BE2C (cell line): ENCODE measurements around the gene NCOA1.

Experiments used
- DNase-seq: peaks from one replicate; pipeline ENCODE4 v3.0.0-alpha.2; 2020
- H3K27me3 ChIP-seq: fragments of 250-450 bp; sonication (Bioruptor Pico); 2 replicates; pipeline ENCODE4 v1.5.1; 2020; ENCODE audit warnings: mild to moderate bottlenecking
- H3K36me3 ChIP-seq: fragments of 250-450 bp; sonication (Bioruptor Pico); 2 replicates; pipeline ENCODE4 v1.5.1; 2020; ENCODE audit warnings: mild to moderate bottlenecking
- H3K4me1 ChIP-seq: fragments of 250-450 bp; sonication (Bioruptor Pico); 2 replicates; pipeline ENCODE4 v1.5.1; 2020
- H3K4me3 ChIP-seq: 2 replicates; pipeline ENCODE4 v1.5.1; 2011; ENCODE audit warnings: low read depth, low read length
- H3K9me3 ChIP-seq: fragments of 250-450 bp; sonication (Bioruptor Pico); 2 replicates; pipeline ENCODE4 v1.5.1; 2020
- TF ChIP-seq, protein P1 (sequence below): IDR thresholded peaks from 2 replicates; pipeline ENCODE4 v1.5.1; 2012; ENCODE audit warnings: mild to moderate bottlenecking, low read depth, low read length

Gene NCOA1

DNA sequence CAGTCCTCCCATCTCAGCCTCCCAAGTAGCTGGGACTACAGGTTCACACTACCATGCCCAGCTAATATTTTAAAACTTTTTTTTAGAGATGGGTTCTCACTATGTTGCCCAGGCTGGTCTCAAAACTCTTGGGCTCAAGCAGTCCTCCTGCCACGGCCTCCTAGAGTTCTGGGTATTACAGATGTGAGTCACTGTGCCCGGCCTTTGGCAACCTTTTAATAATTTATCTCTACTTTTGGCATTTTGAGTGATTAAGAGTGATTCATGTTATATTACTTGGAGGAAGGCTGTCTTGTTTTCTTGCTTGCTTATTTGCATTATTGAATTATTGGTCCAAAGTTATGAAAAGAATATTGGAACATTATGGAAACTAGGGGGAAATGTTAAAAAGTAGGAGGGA is 24.3 kb downstream of the NCOA1 start:
- Histone ChIP-seq H3K4me3 (no peak overlapping the region), H3K36me3 (no peaks in the 10 kb centered on the region), H3K27me3 (no peaks in the 10 kb centered on the region), H3K9me3 (no peaks in the 10 kb centered on the region), H3K4me1 (peaks cover 8% of the 10 kb centered on the region)
- TF ChIP-seq, protein P1, sequence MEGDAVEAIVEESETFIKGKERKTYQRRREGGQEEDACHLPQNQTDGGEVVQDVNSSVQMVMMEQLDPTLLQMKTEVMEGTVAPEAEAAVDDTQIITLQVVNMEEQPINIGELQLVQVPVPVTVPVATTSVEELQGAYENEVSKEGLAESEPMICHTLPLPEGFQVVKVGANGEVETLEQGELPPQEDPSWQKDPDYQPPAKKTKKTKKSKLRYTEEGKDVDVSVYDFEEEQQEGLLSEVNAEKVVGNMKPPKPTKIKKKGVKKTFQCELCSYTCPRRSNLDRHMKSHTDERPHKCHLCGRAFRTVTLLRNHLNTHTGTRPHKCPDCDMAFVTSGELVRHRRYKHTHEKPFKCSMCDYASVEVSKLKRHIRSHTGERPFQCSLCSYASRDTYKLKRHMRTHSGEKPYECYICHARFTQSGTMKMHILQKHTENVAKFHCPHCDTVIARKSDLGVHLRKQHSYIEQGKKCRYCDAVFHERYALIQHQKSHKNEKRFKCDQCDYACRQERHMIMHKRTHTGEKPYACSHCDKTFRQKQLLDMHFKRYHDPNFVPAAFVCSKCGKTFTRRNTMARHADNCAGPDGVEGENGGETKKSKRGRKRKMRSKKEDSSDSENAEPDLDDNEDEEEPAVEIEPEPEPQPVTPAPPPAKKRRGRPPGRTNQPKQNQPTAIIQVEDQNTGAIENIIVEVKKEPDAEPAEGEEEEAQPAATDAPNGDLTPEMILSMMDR, result no peak
- DNase-seq, result no peak

DNA sequence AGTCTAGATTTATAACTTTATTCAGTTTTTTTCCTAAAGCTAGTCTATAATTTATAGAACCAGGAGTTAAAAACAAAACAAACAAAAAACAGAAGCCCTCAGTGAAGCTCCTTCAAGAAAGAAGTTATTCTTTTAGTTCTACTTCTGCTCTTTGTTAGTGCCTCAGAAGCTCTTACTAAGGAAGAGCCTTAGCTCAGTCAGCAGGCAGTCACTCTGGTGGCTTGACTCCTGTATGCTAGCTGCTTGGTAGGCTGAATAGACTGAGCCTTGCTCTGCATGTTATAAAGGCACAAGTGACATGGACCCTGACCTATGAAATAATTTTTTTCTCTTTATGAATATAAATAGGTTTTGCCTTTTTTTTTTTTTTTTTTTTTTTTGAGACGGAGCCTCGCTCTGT is 24.8 kb downstream of the NCOA1 start:
- Histone ChIP-seq H3K27me3 (no peaks in the 10 kb centered on the region), H3K36me3 (no peaks in the 10 kb centered on the region), H3K9me3 (no peaks in the 10 kb centered on the region), H3K4me3 (no peak overlapping the region), H3K4me1 (peaks cover 8% of the 10 kb centered on the region)
- TF ChIP-seq, protein P1, result no peak
- no peak for DNase-seq

DNA sequence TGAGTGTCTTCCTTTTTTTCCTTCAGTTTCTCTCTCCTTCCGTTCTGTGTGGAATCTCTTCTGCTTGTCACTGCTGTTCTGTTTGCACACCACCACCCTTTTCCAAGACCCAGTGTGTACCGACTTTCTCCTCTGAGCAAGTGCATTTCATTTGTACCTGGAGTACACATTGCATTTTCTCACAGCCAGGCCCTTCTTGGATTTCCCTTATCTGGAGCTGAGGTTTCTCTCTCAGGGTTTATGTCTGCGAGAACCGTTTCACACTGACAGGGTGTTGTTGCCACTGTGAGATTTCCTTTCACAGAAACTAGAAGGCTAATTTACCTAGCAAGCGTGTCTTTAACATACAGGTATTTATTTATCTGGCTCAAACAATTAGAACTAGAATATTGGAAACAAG is 26.2 kb downstream of the NCOA1 start:
- peaks cover 8% of the 10 kb centered on the region for H3K4me1 ChIP-seq
- H3K4me3 ChIP-seq, result no peak overlapping the region
- no peaks in the 10 kb centered on the region for H3K27me3 ChIP-seq
- no peaks in the 10 kb centered on the region for H3K36me3 ChIP-seq
- TF ChIP-seq, protein P1, result no peak
- DNase-seq, result no peak
- no peaks in the 10 kb centered on the region for H3K9me3 ChIP-seq

DNA sequence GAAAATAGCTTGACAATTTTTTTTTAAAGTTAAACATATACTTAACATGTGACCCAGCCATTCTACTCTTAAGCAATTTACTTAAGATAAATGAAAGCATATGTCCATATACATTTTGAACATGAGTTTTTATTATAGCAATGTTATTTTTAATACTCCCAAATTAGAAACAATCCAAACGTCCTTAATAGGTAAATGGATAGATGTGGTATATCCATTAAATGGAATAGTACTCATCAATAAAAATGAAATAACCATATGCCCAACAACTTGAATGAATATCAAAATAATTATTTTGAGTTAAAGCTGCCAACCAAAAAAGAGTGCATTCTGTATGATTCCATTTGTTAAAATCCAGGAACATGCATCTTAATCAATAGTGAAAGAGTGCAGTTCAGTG is 29.1 kb downstream of the NCOA1 start:
- H3K36me3 ChIP-seq, result no peaks in the 10 kb centered on the region
- H3K4me3 ChIP-seq, result no peak overlapping the region
- DNase-seq, result no peak
- H3K4me1 ChIP-seq, result no peaks in the 10 kb centered on the region
- no peaks in the 10 kb centered on the region for H3K27me3 ChIP-seq
- TF ChIP-seq, protein P1, result no peak
- H3K9me3 ChIP-seq, result no peaks in the 10 kb centered on the region

DNA sequence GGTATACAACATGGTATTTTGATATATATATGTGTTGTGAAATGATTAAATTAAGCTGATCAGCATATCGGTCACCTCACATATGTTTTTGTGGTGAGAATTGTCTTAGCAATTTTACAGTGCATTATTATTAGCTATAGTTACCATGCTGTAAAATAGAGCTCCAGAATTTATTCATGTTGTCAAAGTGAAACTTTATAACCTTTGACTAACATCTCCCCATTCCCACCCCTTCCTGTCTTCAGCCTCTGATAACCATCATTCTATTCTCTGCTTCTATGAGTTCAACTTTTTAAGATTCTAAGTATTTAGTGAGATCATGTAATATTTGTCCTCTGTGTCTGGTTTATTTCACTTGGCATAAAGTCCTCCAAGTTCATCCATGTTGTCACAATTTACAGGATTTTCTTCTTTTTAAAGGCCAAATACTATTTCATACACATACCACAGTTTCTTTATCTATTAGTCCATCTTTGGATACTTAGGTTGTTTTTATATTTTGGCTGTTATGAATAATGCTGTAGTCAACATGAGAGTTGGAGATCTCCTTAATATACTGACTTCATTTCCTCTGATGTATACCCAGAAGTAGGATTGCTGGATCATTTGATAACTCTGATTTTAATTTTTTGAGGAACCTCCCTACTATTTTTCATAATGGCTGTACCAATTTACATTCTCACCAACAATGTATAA is 30.3 kb downstream of the NCOA1 start:
- Histone ChIP-seq H3K9me3 (no peaks in the 10 kb centered on the region), H3K4me3 (no peak overlapping the region), H3K27me3 (no peaks in the 10 kb centered on the region), H3K36me3 (no peaks in the 10 kb centered on the region), H3K4me1 (no peaks in the 10 kb centered on the region)
- DNase-seq, result no peak
- TF ChIP-seq, protein P1, result no peak

DNA sequence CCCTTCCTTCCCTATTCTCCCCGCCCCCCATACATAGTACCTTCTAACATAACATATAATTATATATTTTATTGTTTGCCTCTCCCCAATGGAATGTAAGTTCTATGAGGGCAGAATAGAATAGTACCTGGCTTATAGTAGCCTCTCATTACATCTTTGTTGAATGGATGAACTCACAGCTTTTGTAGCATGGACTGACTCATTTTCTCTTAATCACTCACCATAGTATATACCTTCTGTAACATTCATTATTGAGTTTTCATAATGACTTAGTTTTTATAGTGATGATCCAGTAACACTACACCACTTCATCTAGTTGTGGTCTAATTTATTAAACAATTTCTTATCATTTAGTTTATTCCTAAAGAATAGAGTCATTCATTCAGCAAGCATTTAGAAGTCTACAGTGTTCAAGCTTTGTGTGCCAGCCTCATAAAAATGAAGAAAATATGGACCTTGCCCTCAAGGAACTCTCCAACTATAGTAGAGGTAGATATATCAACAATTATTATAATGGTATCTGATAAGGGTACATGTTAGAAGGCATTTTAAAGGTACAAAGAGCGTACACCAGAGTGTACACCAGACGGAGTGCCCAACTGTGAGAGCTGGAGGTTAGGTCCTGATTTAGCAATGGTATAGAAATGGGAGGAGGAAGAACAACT is 31.1 kb downstream of the NCOA1 start:
- no peaks in the 10 kb centered on the region for H3K27me3 ChIP-seq
- H3K4me3 ChIP-seq, result no peak overlapping the region
- TF ChIP-seq, protein P1, result no peak
- DNase-seq, result no peak
- no peaks in the 10 kb centered on the region for H3K9me3 ChIP-seq
- H3K36me3 ChIP-seq, result no peaks in the 10 kb centered on the region
- no peaks in the 10 kb centered on the region for H3K4me1 ChIP-seq
